Measurements from ENCODE around the gene DIAPH2. TPM values are rescaled to one million over a fixed set of nuclear protein-coding genes. Genes with fewer than 3 reads are reported as not detected.

Gene DIAPH2
- total RNA-seq, 1 donor from 2014 or later = 7.9 TPM

DNA sequence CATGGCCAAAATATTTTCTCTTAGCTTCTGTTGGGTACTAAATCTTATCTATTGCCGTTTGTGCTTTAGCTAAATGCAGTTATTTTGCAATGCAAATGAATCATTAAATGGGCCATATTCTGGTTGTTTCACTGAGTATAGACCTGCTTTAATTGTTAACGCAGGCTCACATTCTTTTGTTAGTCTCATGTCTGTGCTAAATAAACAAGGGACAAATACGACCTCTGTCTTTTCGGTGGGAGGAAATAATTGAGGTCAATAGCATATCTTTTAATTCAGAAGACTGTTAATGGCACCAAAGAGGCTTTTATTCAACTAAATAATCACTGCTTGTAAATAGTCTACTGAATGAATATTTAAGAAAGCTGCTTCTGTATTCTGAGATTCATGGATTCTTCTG is 76.9 kb downstream of the DIAPH2 start:
- DNase-seq (ENCODE audit: low read depth) (no peak), FAIRE-seq (no peak)
- TF ChIP-seq, protein P1, sequence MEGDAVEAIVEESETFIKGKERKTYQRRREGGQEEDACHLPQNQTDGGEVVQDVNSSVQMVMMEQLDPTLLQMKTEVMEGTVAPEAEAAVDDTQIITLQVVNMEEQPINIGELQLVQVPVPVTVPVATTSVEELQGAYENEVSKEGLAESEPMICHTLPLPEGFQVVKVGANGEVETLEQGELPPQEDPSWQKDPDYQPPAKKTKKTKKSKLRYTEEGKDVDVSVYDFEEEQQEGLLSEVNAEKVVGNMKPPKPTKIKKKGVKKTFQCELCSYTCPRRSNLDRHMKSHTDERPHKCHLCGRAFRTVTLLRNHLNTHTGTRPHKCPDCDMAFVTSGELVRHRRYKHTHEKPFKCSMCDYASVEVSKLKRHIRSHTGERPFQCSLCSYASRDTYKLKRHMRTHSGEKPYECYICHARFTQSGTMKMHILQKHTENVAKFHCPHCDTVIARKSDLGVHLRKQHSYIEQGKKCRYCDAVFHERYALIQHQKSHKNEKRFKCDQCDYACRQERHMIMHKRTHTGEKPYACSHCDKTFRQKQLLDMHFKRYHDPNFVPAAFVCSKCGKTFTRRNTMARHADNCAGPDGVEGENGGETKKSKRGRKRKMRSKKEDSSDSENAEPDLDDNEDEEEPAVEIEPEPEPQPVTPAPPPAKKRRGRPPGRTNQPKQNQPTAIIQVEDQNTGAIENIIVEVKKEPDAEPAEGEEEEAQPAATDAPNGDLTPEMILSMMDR (IDR thresholded peaks at IDR 0.05; ENCODE audit: insufficient read depth, low read length, severe bottlenecking) = no peak
- Histone ChIP-seq H3K36me3 (ENCODE audit: control insufficient read depth, insufficient read depth, low read length) (no peaks in the 10 kb centered on the region), H3K4me3 (ENCODE audit: low read depth, low read length) (no peak overlapping the region), H3K27me3 (ENCODE audit: control insufficient read depth, insufficient read depth, low read length) (no peaks in the 10 kb centered on the region)

DNA sequence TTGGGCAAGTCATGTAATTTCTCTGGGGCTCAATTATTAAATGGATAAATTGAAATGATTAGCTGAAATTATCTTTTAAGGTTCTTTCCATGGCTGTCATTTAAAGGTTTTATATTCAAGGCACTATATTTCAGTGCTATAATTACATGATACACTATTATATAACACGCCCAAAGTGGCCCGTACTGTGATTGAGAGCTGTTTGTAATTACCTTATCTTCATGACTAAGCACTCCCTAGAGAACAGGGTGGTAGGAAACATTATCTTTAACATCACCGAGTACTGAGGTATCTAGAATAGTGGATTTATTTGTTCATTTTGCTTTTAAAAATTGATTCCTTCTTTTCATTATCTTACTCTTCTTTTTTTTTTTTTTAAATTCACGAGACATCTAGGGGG is 79.0 kb downstream of the DIAPH2 start:
- no peak for FAIRE-seq
- no peaks in the 10 kb centered on the region for H3K27me3 ChIP-seq (ENCODE audit: control insufficient read depth, insufficient read depth, low read length)

DNA sequence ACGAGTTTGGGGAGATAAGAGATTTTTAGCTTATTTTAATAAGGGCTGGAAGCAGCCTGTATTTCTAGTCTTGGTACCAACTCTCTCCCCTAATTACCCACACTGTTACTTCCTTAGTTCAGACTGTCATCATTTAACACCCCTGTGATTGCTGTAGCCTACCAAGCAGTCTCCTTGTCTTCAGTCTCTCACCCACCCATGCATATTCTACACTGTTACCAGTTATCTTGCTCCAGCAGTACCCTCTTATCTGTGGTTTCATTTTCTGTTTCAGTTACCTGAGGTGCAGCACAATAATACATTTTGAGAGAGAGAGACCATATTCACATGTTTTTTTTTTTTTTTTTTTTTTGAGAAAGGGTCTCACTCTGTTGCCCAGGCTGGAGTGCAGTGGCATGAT is 80.2 kb downstream of the DIAPH2 start:
- H3K4me3 ChIP-seq (ENCODE audit: low read depth, low read length) = no peak overlapping the region
- FAIRE-seq = no peak
- TF ChIP-seq, protein P1 (IDR thresholded peaks at IDR 0.05; ENCODE audit: insufficient read depth, low read length, severe bottlenecking) = no peak
- no peaks in the 10 kb centered on the region for H3K27me3 ChIP-seq (ENCODE audit: control insufficient read depth, insufficient read depth, low read length)
- DNase-seq (ENCODE audit: low read depth) = no peak
- H3K36me3 ChIP-seq (ENCODE audit: control insufficient read depth, insufficient read depth, low read length) = no peaks in the 10 kb centered on the region

More for the DNA sequence above, 79.0 kb downstream of the DIAPH2 start:
- TF ChIP-seq, protein P1 (IDR thresholded peaks at IDR 0.05; ENCODE audit: insufficient read depth, low read length, severe bottlenecking) = no peak
- no peak for DNase-seq (ENCODE audit: low read depth)
- Histone ChIP-seq H3K4me3 (ENCODE audit: low read depth, low read length) (no peak overlapping the region), H3K36me3 (ENCODE audit: control insufficient read depth, insufficient read depth, low read length) (no peaks in the 10 kb centered on the region)

DNA sequence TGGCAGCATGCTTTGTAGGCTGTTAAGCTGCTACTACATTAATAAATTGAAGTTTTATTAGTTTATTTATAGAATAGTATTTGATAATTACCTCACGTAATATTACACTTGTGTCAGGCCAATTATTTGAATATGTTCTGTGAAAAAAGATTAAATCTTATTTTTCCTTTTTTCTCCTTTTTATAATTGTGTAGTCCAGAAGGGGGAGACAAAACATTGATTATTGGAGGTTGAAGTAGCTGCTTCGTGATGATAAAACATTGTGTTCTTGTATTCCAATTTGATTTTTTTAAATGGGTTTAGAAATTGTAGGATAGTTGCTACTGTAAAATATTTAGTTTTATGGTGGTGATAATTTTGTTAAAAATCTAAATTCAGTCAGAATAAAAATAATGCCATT is 85.7 kb downstream of the DIAPH2 start:
- FAIRE-seq (no peak), DNase-seq (ENCODE audit: low read depth) (no peak)
- Histone ChIP-seq H3K4me3 (ENCODE audit: low read depth, low read length) (no peak overlapping the region), H3K27me3 (ENCODE audit: control insufficient read depth, insufficient read depth, low read length) (no peaks in the 10 kb centered on the region), H3K36me3 (ENCODE audit: control insufficient read depth, insufficient read depth, low read length) (no peaks in the 10 kb centered on the region)
- TF ChIP-seq, protein P1 (IDR thresholded peaks at IDR 0.05; ENCODE audit: insufficient read depth, low read length, severe bottlenecking) = no peak

DNA sequence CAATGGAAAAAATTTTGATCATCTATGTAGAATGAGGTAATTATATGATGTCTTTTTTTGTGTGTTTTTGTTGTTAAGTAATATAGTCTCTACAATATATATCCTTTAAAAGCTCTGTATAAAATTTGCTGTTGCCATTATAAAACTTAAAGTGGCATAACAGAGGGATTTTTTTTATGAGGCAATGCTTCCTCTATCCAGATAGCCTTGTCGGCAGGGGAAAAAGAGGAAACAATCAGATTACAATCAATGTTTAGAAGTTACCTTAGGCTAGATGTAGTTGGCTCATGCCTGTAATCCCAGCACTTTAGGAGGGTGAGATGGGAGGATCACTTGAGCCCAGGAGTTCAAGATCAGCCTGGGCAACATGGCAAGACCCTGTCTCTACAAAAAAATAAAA is 86.8 kb downstream of the DIAPH2 start:
- FAIRE-seq (no peak), DNase-seq (ENCODE audit: low read depth) (no peak)
- no peaks in the 10 kb centered on the region for H3K27me3 ChIP-seq (ENCODE audit: control insufficient read depth, insufficient read depth, low read length)
- TF ChIP-seq, protein P1 (IDR thresholded peaks at IDR 0.05; ENCODE audit: insufficient read depth, low read length, severe bottlenecking) = no peak
- no peak overlapping the region for H3K4me3 ChIP-seq (ENCODE audit: low read depth, low read length)
- no peaks in the 10 kb centered on the region for H3K36me3 ChIP-seq (ENCODE audit: control insufficient read depth, insufficient read depth, low read length)

DNA sequence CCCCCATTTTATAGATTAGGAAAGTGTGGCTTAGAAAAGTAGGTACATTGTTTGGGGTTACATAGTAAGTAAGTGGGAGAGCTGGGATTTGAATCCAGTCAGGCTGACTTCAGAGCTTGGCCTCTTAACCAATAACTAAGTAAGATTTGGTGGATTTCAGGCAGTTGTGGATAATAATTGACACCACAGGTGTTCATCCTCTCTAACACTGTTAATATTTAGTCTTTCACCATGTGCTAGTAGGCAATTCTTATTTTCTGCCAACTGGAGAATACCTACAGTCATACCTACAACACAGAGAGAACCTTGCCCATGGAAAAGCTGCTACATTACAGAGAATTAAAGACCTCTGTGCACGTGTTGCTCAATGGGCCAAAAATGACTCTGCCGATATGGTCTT is 89.5 kb downstream of the DIAPH2 start:
- DNase-seq (ENCODE audit: low read depth) = no peak
- no peak overlapping the region for H3K4me3 ChIP-seq (ENCODE audit: low read depth, low read length)
- H3K36me3 ChIP-seq (ENCODE audit: control insufficient read depth, insufficient read depth, low read length) = no peaks in the 10 kb centered on the region
- H3K27me3 ChIP-seq (ENCODE audit: control insufficient read depth, insufficient read depth, low read length) = no peaks in the 10 kb centered on the region
- TF ChIP-seq, protein P1 (IDR thresholded peaks at IDR 0.05; ENCODE audit: insufficient read depth, low read length, severe bottlenecking) = no peak
- FAIRE-seq = no peak
